ENCODE measurements around the gene ZC3H13. TPM values are rescaled to one million over a fixed set of nuclear protein-coding genes. Genes with fewer than 3 reads are reported as not detected.
A peak's percentile ranks its signal among the peaks of the same experiment; 100 is the strongest.

Gene ZC3H13
- total and polyA plus RNA-seq, 10 of the 15 experiments (the other 5 are each of a cell fraction or from before 2014, with no cell fraction given) = 10.0 to 55.9 (median 25.4) TPM

DNA sequence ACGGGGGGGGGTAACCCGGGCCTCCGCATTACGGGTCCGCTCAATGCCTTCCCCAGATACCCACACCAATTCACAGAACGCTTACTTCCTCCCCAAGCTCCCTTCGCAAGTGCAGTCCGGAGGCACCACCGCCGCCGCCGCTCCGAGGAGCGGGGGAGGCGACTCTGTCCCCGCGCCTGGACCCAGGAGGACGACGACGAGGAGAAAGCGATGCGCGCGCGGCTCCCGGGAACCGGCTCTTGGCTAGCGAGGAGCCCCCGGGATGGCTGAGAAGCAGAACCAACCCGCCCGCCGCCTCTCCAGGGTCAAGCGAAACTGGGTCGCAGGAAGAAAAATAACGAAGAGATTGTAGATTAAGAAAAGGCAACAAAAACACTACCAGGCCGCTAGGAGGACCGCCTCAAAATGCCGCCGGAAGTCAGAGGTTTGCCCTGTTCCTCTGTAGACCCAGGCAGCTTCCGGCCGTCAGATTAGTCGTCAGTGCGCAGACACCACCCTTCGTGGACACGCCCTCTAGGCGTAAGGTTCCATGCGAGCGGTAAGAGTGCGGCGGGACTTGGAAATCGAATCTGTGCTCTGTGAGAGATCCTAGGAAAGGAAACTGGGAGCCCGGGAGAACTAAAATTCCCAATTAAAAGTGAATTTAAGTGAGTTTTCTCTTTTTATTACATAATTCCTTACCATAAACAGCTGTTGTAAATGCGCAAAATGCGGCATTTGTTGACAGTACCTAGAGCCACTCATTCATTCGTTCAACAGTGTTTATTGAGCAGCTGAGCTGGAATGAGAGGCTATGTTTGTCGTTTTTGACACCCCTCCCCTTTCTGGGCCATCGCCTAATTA, at the start of gene ZC3H13 (continued):
- TF ChIP-seq, protein P1, sequence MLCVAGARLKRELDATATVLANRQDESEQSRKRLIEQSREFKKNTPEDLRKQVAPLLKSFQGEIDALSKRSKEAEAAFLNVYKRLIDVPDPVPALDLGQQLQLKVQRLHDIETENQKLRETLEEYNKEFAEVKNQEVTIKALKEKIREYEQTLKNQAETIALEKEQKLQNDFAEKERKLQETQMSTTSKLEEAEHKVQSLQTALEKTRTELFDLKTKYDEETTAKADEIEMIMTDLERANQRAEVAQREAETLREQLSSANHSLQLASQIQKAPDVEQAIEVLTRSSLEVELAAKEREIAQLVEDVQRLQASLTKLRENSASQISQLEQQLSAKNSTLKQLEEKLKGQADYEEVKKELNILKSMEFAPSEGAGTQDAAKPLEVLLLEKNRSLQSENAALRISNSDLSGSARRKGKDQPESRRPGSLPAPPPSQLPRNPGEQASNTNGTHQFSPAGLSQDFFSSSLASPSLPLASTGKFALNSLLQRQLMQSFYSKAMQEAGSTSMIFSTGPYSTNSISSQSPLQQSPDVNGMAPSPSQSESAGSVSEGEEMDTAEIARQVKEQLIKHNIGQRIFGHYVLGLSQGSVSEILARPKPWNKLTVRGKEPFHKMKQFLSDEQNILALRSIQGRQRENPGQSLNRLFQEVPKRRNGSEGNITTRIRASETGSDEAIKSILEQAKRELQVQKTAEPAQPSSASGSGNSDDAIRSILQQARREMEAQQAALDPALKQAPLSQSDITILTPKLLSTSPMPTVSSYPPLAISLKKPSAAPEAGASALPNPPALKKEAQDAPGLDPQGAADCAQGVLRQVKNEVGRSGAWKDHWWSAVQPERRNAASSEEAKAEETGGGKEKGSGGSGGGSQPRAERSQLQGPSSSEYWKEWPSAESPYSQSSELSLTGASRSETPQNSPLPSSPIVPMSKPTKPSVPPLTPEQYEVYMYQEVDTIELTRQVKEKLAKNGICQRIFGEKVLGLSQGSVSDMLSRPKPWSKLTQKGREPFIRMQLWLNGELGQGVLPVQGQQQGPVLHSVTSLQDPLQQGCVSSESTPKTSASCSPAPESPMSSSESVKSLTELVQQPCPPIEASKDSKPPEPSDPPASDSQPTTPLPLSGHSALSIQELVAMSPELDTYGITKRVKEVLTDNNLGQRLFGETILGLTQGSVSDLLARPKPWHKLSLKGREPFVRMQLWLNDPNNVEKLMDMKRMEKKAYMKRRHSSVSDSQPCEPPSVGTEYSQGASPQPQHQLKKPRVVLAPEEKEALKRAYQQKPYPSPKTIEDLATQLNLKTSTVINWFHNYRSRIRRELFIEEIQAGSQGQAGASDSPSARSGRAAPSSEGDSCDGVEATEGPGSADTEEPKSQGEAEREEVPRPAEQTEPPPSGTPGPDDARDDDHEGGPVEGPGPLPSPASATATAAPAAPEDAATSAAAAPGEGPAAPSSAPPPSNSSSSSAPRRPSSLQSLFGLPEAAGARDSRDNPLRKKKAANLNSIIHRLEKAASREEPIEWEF (IDR thresholded peaks at IDR 0.05; ENCODE audit: insufficient replicate concordance, low read depth, low read length) = no peak
- TF ChIP-seq, protein P2, sequence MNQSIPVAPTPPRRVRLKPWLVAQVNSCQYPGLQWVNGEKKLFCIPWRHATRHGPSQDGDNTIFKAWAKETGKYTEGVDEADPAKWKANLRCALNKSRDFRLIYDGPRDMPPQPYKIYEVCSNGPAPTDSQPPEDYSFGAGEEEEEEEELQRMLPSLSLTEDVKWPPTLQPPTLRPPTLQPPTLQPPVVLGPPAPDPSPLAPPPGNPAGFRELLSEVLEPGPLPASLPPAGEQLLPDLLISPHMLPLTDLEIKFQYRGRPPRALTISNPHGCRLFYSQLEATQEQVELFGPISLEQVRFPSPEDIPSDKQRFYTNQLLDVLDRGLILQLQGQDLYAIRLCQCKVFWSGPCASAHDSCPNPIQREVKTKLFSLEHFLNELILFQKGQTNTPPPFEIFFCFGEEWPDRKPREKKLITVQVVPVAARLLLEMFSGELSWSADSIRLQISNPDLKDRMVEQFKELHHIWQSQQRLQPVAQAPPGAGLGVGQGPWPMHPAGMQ (IDR thresholded peaks at IDR 0.05; ENCODE audit: borderline replicate concordance) = no peak
- TF ChIP-seq, protein P3, sequence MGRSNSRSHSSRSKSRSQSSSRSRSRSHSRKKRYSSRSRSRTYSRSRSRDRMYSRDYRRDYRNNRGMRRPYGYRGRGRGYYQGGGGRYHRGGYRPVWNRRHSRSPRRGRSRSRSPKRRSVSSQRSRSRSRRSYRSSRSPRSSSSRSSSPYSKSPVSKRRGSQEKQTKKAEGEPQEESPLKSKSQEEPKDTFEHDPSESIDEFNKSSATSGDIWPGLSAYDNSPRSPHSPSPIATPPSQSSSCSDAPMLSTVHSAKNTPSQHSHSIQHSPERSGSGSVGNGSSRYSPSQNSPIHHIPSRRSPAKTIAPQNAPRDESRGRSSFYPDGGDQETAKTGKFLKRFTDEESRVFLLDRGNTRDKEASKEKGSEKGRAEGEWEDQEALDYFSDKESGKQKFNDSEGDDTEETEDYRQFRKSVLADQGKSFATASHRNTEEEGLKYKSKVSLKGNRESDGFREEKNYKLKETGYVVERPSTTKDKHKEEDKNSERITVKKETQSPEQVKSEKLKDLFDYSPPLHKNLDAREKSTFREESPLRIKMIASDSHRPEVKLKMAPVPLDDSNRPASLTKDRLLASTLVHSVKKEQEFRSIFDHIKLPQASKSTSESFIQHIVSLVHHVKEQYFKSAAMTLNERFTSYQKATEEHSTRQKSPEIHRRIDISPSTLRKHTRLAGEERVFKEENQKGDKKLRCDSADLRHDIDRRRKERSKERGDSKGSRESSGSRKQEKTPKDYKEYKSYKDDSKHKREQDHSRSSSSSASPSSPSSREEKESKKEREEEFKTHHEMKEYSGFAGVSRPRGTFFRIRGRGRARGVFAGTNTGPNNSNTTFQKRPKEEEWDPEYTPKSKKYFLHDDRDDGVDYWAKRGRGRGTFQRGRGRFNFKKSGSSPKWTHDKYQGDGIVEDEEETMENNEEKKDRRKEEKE (IDR thresholded peaks at IDR 0.05) = no peak
- TF ChIP-seq GATAD2B (conservative IDR thresholded peaks at IDR 0.05; ENCODE audit: low read depth) (0 out of 2 replicates have a peak, but pooled peaks have one; percentile 25), NR2F1 (conservative IDR thresholded peaks at IDR 0.05) (no peak), RCOR1 (conservative IDR thresholded peaks at IDR 0.05; ENCODE audit: low read depth, low read length) (no peak), BCL11A (IDR thresholded peaks at IDR 0.05; ENCODE audit: low read depth, low read length) (no peak), NFIC (IDR thresholded peaks at IDR 0.05; ENCODE audit: low read depth, low read length) (peak; percentile 25; the same call in 1 of the 2 replicates), TARDBP (IDR thresholded peaks at IDR 0.05; ENCODE audit: borderline replicate concordance) (no peak), SIX5 (IDR thresholded peaks at IDR 0.05; ENCODE audit: low read depth, low read length, severe bottlenecking) (peak; percentile 33), RUNX3 (IDR thresholded peaks at IDR 0.05; ENCODE audit: low read length) (peak; percentile 74), EED (IDR thresholded peaks at IDR 0.05; ENCODE audit: low read depth) (peak; percentile 46; the same call in 1 of the 2 replicates), ZZZ3 (IDR thresholded peaks at IDR 0.05; ENCODE audit: control insufficient read depth, insufficient read length, low read depth) (no peak), HDAC6 (IDR thresholded peaks at IDR 0.05; ENCODE audit: unreplicated experiment) (no peak), SMAD1 (IDR thresholded peaks at IDR 0.05; ENCODE audit: low read depth, partially characterized antibody) (no peak), ZNF207 (IDR thresholded peaks at IDR 0.05; ENCODE audit: borderline replicate concordance) (no peak)
- TF ChIP-seq, protein P4, sequence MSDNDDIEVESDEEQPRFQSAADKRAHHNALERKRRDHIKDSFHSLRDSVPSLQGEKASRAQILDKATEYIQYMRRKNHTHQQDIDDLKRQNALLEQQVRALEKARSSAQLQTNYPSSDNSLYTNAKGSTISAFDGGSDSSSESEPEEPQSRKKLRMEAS (IDR thresholded peaks at IDR 0.05; ENCODE audit: low read depth, low read length) = peak; percentile 78
- TF ChIP-seq, protein P5, sequence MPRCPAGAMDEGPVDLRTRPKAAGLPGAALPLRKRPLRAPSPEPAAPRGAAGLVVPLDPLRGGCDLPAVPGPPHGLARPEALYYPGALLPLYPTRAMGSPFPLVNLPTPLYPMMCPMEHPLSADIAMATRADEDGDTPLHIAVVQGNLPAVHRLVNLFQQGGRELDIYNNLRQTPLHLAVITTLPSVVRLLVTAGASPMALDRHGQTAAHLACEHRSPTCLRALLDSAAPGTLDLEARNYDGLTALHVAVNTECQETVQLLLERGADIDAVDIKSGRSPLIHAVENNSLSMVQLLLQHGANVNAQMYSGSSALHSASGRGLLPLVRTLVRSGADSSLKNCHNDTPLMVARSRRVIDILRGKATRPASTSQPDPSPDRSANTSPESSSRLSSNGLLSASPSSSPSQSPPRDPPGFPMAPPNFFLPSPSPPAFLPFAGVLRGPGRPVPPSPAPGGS (IDR thresholded peaks at IDR 0.05; ENCODE audit: borderline replicate concordance, insufficient read depth, low read depth, low read length, poor library complexity, severe bottlenecking) = no peak
